ENCODE results near the gene MYBL2. TPM values are rescaled to one million over a fixed set of nuclear protein-coding genes. Genes with fewer than 3 reads are reported as not detected.

MYBL2 gene
- total and polyA plus RNA-seq, 2 donors from 2014 or later = 1.3 TPM; not detected in 1

GRCh38 chr20:43739148-43739749 lies 72.3 kb downstream of the MYBL2 start:
- Histone ChIP-seq H3K27ac (ENCODE audit: low read depth in 2 of 2, low read length in 2 of 2) (no peak overlapping the region), H3K9me3 (ENCODE audit: control insufficient read depth in 2 of 3, insufficient read depth in 1 of 3, low read length in 3 of 3) (no peaks in the 10 kb centered on the region), H3K36me3 (ENCODE audit: control insufficient read depth in 2 of 3, insufficient read depth in 3 of 3, low read length in 3 of 3) (no peaks in the 10 kb centered on the region), H3K4me1 (ENCODE audit: control insufficient read depth in 2 of 3, insufficient read depth in 2 of 3, low read depth in 1 of 3, low read length in 3 of 3) (no peaks in the 10 kb centered on the region), H3K27me3 (ENCODE audit: control insufficient read depth, insufficient read depth, low read length) (no peaks in the 10 kb centered on the region), H3K9ac (ENCODE audit: low read length in 3 of 3) (no peak overlapping the region), H3K4me3 (ENCODE audit: low read length in 3 of 3) (no peak overlapping the region)
- TF ChIP-seq CTCF (IDR thresholded peaks at IDR 0.05; ENCODE audit: borderline replicate concordance, extremely low read depth, insufficient read depth) = no peak
- intact Hi-C loops (cut with DNase I) = no loop called here
- DNase-seq (no peak), FAIRE-seq (no peak)

- DNase-seq (no peak), FAIRE-seq (no peak)
- H3K4me1 ChIP-seq (ENCODE audit: control insufficient read depth in 2 of 3, insufficient read depth in 2 of 3, low read depth in 1 of 3, low read length in 3 of 3) = no peaks in the 10 kb centered on the region
- no peak overlapping the region for H3K9ac ChIP-seq (ENCODE audit: low read length in 3 of 3)
- intact Hi-C loops (cut with DNase I) = no loop called here
- H3K36me3 ChIP-seq (ENCODE audit: control insufficient read depth in 2 of 3, insufficient read depth in 3 of 3, low read length in 3 of 3) = no peaks in the 10 kb centered on the region
- H3K27ac ChIP-seq (ENCODE audit: low read depth in 2 of 2, low read length in 2 of 2) = no peak overlapping the region
- no peak for TF ChIP-seq CTCF (IDR thresholded peaks at IDR 0.05; ENCODE audit: borderline replicate concordance, extremely low read depth, insufficient read depth)
- no peaks in the 10 kb centered on the region for H3K27me3 ChIP-seq (ENCODE audit: control insufficient read depth, insufficient read depth, low read length)
- no peak overlapping the region for H3K4me3 ChIP-seq (ENCODE audit: low read length in 3 of 3)
- H3K9me3 ChIP-seq (ENCODE audit: control insufficient read depth in 2 of 3, insufficient read depth in 1 of 3, low read length in 3 of 3) = no peaks in the 10 kb centered on the region
These were observed 73.7 kb downstream of the MYBL2 start for GRCh38 chr20:43740642-43741041.

- no peak for FAIRE-seq
These were observed 77.3 kb downstream of the MYBL2 start for GRCh38 chr20:43744151-43744611.

More at GRCh38 chr20:43744151-43744611, 77.3 kb downstream of the MYBL2 start:
- intact Hi-C loops (cut with DNase I) = no loop called here
- Histone ChIP-seq H3K9me3 (ENCODE audit: control insufficient read depth in 2 of 3, insufficient read depth in 1 of 3, low read length in 3 of 3) (no peaks in the 10 kb centered on the region), H3K27me3 (ENCODE audit: control insufficient read depth, insufficient read depth, low read length) (no peaks in the 10 kb centered on the region), H3K36me3 (ENCODE audit: control insufficient read depth in 2 of 3, insufficient read depth in 3 of 3, low read length in 3 of 3) (no peaks in the 10 kb centered on the region), H3K27ac (ENCODE audit: low read depth in 2 of 2, low read length in 2 of 2) (no peak overlapping the region), H3K4me3 (ENCODE audit: low read length in 3 of 3) (no peak overlapping the region), H3K9ac (ENCODE audit: low read length in 3 of 3) (no peak overlapping the region), H3K4me1 (ENCODE audit: control insufficient read depth in 2 of 3, insufficient read depth in 2 of 3, low read depth in 1 of 3, low read length in 3 of 3) (no peaks in the 10 kb centered on the region)
- no peak for TF ChIP-seq CTCF (IDR thresholded peaks at IDR 0.05; ENCODE audit: borderline replicate concordance, extremely low read depth, insufficient read depth)
- no peak for DNase-seq

Data from kidney (tissue), 14 donors.